Esophagus squamous epithelium (tissue), 5 donors: ENCODE data around the gene ATF1. TPM values are rescaled to one million over a fixed set of nuclear protein-coding genes. Genes with fewer than 3 reads are reported as not detected.
"Not testable (repeated sequence)": the region's sequence is repeated elsewhere in the genome, so short reads cannot be mapped to it uniquely, and the experiment has no call there.

Experiments
- DNase-seq: peaks from one replicate; lab custom pipeline; 2025; lab: John Stamatoyannopoulos, UW
- H3K27ac ChIP-seq, 4 donors: fragments of 200-600 bp; sonication (generic); one replicate each; pipeline ENCODE4 v1.5.1; 2016 to 2019; ENCODE audit warnings: mild to moderate bottlenecking in 1 of 4
- H3K27me3 ChIP-seq, 4 donors: fragments of 200-600 bp; sonication (generic); 1 replicate in 3 of 4; 2 replicates in 1 of 4; pipeline versions ENCODE4 v1.5.1 to v1.6.0; 2017 to 2021; ENCODE audit warnings: antibody characterized with exemption in 1 of 4
- H3K36me3 ChIP-seq, 3 donors: fragments of 200-600 bp; sonication (generic); one replicate each; pipeline ENCODE4 v1.5.1; 2016 to 2019
- H3K4me1 ChIP-seq, 3 donors: fragments of 200-600 bp; sonication (generic); one replicate each; pipeline ENCODE4 v1.5.1; 2017 to 2019
- H3K4me3 ChIP-seq, 4 donors: fragments of 200-600 bp; sonication (generic); 1 replicate in 3 of 4; 2 replicates in 1 of 4; pipeline ENCODE4 v1.5.1; 2016 to 2019; ENCODE audit warnings: mild to moderate bottlenecking in 2 of 4, moderate library complexity in 1 of 4
- H3K9me3 ChIP-seq, 3 donors: fragments of 200-600 bp; sonication (generic); one replicate each; pipeline ENCODE4 v1.5.1; 2016 to 2019
- CTCF ChIP-seq, 6 experiments: fragments of 450-650 bp in 4 of 6; fragments of 200-600 bp in 2 of 6; sonication (generic) in 2 of 6; IDR thresholded peaks; one replicate each; pipeline ENCODE4 v1.5.1; 2016 to 2019; ENCODE audit warnings: antibody characterized with exemption in 6 of 6, mild to moderate bottlenecking in 4 of 6, moderate library complexity in 4 of 6
- POLR2A ChIP-seq, 4 donors: fragments of 450-650 bp; IDR thresholded peaks; one replicate each; pipeline ENCODE4 v1.6.1; 2017; ENCODE audit warnings: antibody characterized with exemption in 4 of 4, mild to moderate bottlenecking in 4 of 4, moderate library complexity in 3 of 4
- WGBS, 2 donors: methylation state at CpG; one replicate each; pipeline ENCODE4 v1.1.5; 2018; 5-methylcytosine and 5-hydroxymethylcytosine counted together
- intact Hi-C: fragments of 100-400 bp; cut with DNase I; formaldehyde crosslinking; loops from one replicate; pipeline ENCODE4 v1.15.0; 2022
- total RNA-seq, 4 donors: library from RNA; depleted of rRNA; stranded (reverse); fragments of >200 nt; gene quantifications; one replicate each; pipeline ENCODE4 v1.1.0, GENCODE V29; 2016
- donor health status: DM: yes; HTN: yes; CAD: no.

Gene ATF1
- total RNA-seq, 4 donors from 2014 or later = 5.5 to 20.4 (median 14.3) TPM

- intact Hi-C loops = no loop called here
- Histone ChIP-seq H3K4me1 (no peaks in the 10 kb centered on the region), H3K4me3 (no peak overlapping the region), H3K27me3 (no peaks in the 10 kb centered on the region), H3K27ac (no peak overlapping the region), H3K9me3 (peaks cover 0 to 22% (median 9%) of the 10 kb centered on the region in 3 donors), H3K36me3 (peaks cover 9 to 61% (median 11%) of the 10 kb centered on the region in 3 donors)
- no peak for DNase-seq
- no peak for TF ChIP-seq CTCF (IDR thresholded peaks at IDR 0.05)
- no peak for TF ChIP-seq POLR2A (IDR thresholded peaks at IDR 0.05)
- WGBS, 2 donors = 67 to 93% methylated on average over 2 of the region's 2 CpGs
Measured at GRCh38 chr12:50803230-50803875, 39.5 kb downstream of the ATF1 start.

GRCh38 chr12:50806176-50806575, 42.3 kb downstream of the ATF1 start:
- WGBS, 2 donors = 94 to 96% methylated on average over 4 of the region's 4 CpGs

GRCh38 chr12:50809131-50809530, 45.2 kb downstream of the ATF1 start:
- H3K27me3 ChIP-seq, H3K27ac ChIP-seq, intact Hi-C loops, DNase-seq, H3K9me3 ChIP-seq, H3K4me3 ChIP-seq, H3K4me1 ChIP-seq: not testable (repeated sequence)
- 93% methylated on average over 4 of the region's 4 CpGs for WGBS, 2 donors
- peaks cover 3 to 74% (median 12%) of the 10 kb centered on the region in 3 donors for H3K36me3 ChIP-seq

More at GRCh38 chr12:50806176-50806575, 42.3 kb downstream of the ATF1 start:
- Histone ChIP-seq H3K4me3 (no peak overlapping the region), H3K36me3 (peaks cover 2 to 61% (median 3%) of the 10 kb centered on the region in 3 donors), H3K4me1 (no peaks in the 10 kb centered on the region), H3K27me3 (no peaks in the 10 kb centered on the region), H3K27ac (no peak overlapping the region), H3K9me3 (no peaks in the 10 kb centered on the region)
- no peak for DNase-seq
- intact Hi-C loops = no loop called here
- no peak for TF ChIP-seq CTCF (IDR thresholded peaks at IDR 0.05)
- TF ChIP-seq POLR2A (IDR thresholded peaks at IDR 0.05) = no peak

- WGBS, 2 donors = 97 to 98% methylated on average over 7 of the region's 7 CpGs
- intact Hi-C loops = not testable (repeated sequence)
Measured at GRCh38 chr12:50814921-50815320, 51.0 kb downstream of the ATF1 start.

GRCh38 chr12:50820177-50820576, 56.3 kb downstream of the ATF1 start:
- H3K36me3 ChIP-seq = peaks cover 13 to 49% (median 13%) of the 10 kb centered on the region in 3 donors
- H3K27me3 ChIP-seq = no peaks in the 10 kb centered on the region
- no peak for DNase-seq
- H3K9me3 ChIP-seq = no peaks in the 10 kb centered on the region
- TF ChIP-seq POLR2A (IDR thresholded peaks at IDR 0.05) = no peak
- TF ChIP-seq CTCF (IDR thresholded peaks at IDR 0.05) = no peak
- H3K4me1 ChIP-seq = peaks cover 0 to 4% (median 0%) of the 10 kb centered on the region in 3 donors
- intact Hi-C loops = loop anchor here (10.0 kb wide), 1 partner anchor 165 kb away; no protein-coding TSS in a partner anchor
- no peak overlapping the region for H3K4me3 ChIP-seq
- H3K27ac ChIP-seq = no peak overlapping the region

More at GRCh38 chr12:50814921-50815320, 51.0 kb downstream of the ATF1 start:
- not testable (repeated sequence) for H3K9me3 ChIP-seq, H3K4me1 ChIP-seq, H3K4me3 ChIP-seq, DNase-seq, H3K27me3 ChIP-seq, H3K27ac ChIP-seq
- H3K36me3 ChIP-seq = peaks cover 18 to 100% (median 29%) of the 10 kb centered on the region in 3 donors

GRCh38 chr12:50822082-50822481, 58.2 kb downstream of the ATF1 start:
- peaks cover 0 to 12% (median 0%) of the 10 kb centered on the region in 3 donors for H3K4me1 ChIP-seq
- intact Hi-C loops = loop anchor here (10.0 kb wide), 1 partner anchor 163 kb away; no protein-coding TSS in a partner anchor
- peaks cover 0 to 30% (median 0%) of the 10 kb centered on the region in 3 donors for H3K36me3 ChIP-seq
- no peaks in the 10 kb centered on the region for H3K9me3 ChIP-seq
- no peaks in the 10 kb centered on the region for H3K27me3 ChIP-seq
- no peak for TF ChIP-seq POLR2A (IDR thresholded peaks at IDR 0.05)
- TF ChIP-seq CTCF (IDR thresholded peaks at IDR 0.05) = no peak
- no peak overlapping the region for H3K4me3 ChIP-seq
- 75 to 93% methylated on average over 1 of the region's 1 CpG for WGBS, 2 donors
- H3K27ac ChIP-seq = no peak overlapping the region
- no peak for DNase-seq

- not testable (repeated sequence) for DNase-seq, H3K4me3 ChIP-seq, H3K9me3 ChIP-seq, H3K27me3 ChIP-seq, H3K27ac ChIP-seq
- peaks cover 0 to 14% (median 0%) of the 10 kb centered on the region in 3 donors for H3K36me3 ChIP-seq
- WGBS, 2 donors = 89 to 91% methylated on average over 11 of the region's 11 CpGs
- intact Hi-C loops = loop anchor here (10.0 kb wide), 1 partner anchor 161 kb away; no protein-coding TSS in a partner anchor
- H3K4me1 ChIP-seq = peaks cover 0 to 20% (median 6%) of the 10 kb centered on the region in 3 donors
Measured at GRCh38 chr12:50823724-50824123, 59.8 kb downstream of the ATF1 start.
